Activated naive CD4-positive, alpha-beta T cell treated with Interleukin-2 at 50 U/mL for 16 hours (primary cell): ENCODE measurements around the gene TAMALIN.
A peak's percentile ranks its signal among the peaks of the same experiment; 100 is the strongest.

Source experiments
- DNase-seq: peaks from one replicate; pipeline ENCODE4 v3.0.0-alpha.2; 2020

Gene TAMALIN

DNA sequence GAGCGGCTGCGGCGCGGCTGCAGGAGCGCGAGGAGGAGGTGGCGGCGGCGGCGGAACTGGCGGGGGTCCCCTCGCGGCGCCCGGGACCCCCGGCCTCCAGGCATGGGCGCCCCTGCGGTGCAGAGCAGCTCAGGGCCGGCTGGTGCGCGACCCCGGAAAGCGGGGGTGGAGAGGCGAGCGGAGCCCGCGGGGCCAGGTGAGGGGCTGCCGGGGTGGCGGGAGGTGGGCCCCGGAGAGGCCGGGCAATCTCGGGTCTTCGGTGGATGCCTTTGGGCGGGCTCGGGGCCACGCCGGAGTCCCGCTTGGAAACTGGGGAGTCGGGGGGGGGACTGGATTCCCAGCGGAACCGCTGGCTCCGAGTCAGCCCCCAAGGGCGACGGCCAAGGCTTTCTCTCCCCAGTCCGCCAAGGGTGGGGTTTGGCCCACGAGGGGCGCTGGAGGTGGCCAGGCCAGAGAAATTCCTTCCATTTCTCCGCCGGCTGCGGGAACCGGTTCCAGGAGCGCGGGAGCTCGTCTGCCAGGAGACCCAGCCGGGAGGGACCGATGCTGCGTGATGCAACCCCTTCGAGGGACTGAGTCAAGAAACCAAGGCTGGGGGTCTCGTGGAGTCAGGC lies 30.6 kb downstream of the TAMALIN start:
- no peak for DNase-seq

DNA sequence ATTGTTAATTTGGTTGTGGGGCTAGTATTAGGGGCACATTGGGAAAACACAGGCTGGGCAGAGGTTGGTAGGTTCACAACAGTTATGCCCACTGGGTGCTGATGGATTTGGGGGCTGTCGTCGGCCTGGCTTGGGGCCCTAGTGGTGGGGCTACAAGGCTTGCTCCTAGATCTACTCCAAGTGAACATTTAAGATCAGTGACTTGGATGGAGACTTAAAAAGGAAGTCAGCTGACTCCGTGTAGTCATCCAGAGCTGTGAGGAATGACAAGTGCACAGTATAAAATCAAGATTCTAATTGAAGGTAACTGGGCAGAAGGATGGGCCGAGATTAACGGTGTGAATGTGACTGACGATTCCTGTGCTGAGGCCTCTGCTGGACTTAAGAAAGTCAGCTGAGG lies 31.7 kb downstream of the TAMALIN start:
- no peak for DNase-seq

DNA sequence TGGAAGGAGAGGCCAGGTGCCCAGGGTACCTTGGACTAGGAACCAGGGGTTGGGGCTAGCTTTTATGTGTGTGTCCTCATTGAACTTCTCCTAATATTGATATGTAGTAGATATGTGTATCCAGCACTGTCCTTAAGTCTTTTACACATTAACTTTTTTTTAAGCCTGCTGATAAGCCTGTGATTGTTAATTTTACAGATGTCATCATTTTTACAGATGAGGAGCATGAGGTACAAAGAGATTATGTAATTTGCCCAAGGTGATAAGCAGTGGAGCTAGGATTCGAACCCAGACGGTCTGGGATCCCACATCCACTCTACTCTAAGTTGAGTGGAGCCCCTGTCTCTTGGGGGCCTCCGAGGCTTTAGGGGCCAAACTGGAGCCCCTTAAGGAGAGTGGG lies 34.3 kb downstream of the TAMALIN start:
- no peak for DNase-seq

DNA sequence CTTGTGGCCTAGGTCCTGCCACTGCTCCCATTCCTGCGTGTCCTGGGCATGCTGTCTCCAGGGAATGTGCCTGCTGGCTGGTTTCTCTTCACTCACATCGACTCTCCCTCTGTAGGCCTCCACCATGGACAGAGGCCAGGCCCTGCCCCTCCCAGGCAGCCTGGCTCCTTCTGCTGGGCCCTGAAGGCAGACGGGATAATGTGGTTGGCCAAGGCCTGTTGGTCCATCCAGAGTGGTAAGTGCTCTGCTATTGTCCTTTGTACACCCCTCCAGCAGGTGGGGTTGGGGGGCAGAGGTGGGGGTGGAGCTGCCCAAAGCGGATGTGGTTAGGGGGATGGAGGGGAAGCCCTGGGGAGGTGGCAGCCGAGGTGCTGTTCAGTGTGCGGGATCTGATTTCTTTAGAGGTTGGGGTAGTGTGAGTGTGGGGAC lies 35.0 kb downstream of the TAMALIN start:
- no peak for DNase-seq

DNA sequence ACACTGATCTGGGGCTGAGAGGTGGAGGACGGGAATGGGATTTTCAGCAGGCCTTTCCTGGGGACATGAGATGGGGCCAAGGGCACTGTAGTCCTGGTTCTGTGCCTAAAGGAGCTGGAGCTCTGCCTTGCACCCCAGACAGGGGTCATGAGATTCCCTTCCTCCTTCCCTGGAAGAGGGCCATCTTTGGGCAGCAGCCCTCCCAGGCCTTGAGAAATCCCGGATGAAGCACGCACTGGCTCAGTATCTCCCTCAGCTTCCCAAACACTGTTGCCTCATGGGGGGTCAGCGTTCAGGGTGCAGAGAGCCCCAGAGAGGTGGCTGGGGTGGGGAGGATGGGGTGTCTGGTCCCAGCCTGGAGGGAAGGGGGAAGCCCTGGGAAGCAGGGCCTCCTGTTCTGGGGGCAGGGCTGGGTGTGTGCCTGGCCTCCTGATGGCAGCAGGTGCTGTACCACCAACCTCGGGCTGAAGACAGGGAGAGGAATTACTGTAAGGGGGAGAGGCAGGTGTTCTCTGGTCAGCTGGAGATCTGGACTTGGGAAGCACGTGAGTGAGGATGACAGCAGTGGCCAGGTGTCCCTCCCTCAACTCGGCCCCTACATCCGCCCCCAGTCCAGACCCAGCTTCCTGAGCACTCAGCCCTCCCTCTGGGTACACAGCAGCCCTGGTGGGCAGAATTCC lies 36.1 kb downstream of the TAMALIN start:
- DNase-seq = no peak

DNA sequence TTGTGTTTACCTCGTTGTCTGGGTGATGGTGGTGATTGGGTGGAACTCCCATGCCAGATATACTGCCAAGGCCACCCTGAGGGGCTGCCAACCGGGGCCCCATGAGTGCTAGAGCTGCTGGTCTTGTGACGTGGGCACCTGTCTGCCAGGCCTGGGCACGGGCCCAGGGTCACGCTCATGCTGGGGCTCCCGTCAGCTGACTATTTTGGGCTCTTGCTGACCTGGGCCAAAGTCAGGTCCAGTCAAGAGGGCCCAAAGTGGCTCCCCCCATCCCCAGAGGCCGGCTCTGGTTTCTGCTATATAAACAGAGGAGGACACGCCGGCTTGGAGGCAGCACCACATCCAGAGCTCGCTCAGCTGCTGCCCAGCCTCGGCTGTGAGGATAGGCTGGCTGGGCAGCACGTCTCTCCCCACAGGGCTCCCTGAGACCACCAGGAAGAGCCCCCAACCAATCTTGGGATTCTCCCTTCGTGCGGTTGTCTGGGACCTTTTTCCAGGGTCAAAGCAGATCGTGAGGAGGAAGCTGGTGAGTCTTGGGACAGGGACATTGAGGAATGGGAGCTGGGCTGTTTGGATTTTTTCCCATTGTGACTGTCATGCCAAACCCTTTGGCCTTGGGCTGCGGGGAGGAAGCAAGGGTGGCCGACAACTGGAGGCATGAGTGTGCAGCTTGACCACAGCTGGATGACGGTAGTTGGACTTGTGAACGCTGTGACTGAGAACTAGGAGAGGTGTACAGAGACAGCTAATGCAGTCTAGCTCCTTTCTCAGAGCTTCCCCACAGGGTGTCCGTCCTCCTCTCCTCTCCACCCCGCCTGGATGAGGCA lies 36.9 kb downstream of the TAMALIN start:
- no peak for DNase-seq

DNA sequence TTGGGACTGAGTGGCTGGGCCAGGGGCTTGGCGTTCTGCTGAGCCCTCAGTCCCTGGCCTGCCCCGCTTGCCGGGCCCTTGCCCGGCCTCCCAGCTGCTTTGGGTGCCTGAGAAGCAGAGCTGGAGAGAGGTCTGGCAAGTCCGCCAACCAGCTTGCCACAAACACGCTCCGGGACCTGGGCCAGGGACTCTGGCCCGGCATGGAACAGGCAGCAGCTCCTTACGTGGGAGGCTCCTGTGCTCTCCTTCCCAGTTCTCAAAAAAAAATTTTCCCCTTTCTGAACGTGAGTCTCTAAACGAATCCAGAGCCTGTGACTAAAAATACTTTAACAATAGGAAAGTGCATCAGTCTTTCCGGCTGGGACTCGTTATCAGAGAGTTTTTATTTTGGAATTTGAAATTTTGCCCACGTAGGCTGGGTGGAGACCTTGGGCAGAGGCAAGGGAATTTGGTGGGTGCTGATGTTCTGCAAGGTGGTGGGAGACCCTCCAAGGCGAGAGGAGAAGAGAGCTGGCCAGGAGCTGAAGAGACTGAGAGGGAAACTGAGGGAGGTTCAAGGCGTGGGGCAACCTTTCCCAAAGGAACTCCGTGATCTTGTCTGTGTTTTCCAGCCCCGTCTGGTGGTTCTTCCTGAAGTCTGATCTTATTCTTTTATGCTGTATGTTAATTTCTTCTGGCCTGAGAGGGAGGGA lies 37.7 kb downstream of the TAMALIN start:
- DNase-seq = no peak

DNA sequence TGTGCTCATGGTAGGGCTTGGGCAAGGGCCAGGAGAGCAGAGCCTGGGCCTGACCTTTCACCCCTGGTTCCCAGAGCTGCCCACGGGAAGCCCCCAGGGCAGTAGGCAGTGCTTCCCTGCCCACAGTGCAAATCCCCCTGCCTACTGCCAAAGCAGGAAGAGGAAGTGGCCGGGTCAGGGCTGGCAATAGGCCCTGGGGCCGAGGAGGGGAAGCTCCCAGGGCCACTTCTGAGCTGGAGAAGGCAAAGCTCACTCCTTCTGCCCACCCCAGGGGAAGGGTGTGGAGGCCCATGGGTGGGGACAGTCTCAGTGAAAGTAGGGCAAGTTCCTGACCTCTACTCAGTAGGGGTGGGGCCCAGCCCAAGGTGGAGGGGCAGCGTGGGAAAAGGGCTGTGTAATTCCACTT lies 39.1 kb downstream of the TAMALIN start:
- no peak for DNase-seq

DNA sequence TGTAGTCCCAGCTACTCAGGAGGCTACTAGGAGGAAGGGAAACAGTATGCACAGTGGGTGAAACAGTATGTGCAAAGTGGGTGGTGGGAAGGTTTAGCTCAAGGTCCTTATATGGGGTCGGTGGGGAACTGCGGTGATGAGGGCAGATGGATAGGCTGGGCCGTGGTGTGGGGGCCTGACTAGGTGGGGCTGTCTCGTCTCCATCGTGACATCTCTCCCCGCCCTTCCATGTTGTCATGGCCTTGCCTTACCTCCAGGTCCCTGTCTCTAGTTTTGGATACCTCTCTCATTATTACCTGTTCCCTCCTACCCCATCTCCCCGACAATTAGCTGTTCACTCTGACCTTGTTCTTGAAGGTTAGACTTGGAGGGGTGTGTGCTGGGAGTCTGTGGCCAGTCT lies 40.1 kb downstream of the TAMALIN start:
- no peak for DNase-seq

DNA sequence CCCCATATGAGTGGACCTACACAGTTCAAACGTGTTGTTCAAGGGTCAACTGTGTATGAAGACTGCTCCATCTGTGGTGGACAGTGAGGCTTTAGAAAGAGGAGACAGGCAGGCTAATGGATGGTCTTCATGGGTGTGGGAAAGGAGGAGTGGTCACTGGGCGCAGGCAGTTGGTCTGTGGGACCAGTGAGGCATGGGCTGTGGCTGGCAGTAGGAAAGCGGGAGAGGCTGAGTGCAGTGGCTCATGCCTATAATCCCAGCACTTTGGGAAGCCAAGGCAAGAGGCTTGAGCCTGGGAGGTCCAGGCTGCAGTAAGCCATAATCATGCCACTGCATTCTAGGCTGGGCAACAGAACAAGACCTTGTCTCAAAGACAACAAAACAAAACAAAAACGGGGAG lies 42.5 kb downstream of the TAMALIN start:
- no peak for DNase-seq

DNA sequence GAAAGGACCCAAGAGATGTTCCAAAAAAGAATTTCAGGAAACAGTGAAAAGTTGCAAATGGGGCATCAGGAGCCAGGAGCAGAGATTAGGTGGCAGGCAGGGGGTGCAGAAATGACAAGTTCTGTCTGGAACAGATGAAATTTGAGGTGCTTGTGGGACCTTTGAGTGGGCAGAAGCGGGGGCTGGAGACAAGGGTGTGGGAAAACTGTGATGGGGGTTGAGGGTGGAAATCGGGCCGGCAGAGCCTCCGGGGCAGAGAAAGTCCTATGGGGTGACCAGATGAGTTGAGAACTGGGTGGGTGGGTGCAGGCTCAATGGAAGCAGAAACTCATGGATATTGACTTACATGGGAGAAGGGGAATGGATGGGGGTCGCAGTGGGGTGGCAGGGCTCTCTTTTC lies 42.9 kb downstream of the TAMALIN start:
- no peak for DNase-seq

DNA sequence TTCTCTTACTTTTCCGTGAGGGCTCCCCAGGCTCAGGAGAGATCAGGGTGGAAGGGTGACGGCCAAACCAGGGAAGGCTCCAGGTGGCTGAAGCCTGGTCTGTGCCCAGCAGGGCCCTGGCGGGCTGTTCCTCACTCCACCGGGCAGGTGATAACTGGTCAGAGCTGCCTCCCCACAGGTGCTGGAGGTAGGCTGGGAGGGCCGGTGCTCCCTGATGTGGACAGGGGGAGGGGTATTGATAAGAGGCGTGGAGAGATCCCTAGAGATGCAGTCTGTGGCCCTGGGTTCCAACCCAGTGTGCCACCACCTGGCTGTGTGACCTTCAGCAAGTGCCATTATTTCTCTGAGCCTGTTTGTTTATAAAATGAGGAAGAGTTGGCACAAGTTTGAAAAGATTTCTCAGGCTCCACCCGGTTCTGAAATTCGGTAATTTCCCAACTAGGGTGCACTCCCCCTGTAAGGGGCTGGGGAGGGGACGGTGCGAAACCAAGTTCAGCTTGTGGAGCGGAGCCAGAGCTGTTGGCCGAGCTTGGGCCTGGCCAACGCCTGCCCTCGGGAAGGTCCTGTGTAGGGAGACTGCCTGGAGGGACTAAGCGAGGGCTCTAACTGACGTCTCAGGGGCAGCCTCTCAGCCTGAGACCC lies 43.5 kb downstream of the TAMALIN start:
- no peak for DNase-seq

DNA sequence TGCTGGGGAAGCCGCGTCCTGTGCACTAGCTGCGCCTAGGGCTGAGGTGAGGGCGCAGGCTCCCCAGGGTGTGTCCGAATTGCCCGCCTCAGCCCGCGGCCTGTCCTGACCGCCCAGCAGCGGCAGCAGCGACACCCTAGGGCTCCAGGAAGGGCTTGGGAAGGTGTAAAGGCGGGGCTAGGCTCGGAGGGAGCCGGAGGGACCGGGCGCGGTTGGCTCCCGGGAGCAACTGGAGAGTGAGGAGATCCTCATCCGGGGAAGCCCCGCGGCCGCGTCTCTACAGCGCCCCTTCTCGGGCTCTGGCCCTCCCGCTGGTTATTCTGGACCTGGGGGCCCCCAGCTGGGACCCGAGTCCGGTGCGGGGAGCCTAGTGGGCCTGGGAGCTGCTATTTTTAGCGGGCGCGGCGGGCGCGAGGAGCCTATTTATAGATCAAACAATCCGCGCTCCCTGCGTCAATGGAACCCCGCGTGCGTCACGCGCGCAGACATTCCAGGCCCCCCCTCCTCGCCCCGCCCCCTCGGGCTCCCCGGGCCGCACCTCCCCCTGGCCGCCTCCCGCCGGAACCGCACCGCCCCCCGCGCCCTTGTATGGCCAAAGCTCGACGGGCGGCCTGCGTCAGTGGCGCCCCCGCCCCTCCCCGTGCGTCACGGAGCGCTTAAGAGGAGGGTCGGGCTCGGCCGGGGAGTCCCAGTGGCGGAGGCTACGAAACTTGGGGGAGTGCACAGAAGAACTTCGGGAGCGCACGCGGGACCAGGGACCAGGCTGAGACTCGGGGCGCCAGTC lies 44.2 kb downstream of the TAMALIN start, which contains the start of gene NR4A1:
NR4A1 (plus strand) TSS at position 685 of the 784 bp plus-strand sequence. CDS start 2,887 bp downstream, outside the sequence.
- DNase-seq = peak; percentile 98

DNA sequence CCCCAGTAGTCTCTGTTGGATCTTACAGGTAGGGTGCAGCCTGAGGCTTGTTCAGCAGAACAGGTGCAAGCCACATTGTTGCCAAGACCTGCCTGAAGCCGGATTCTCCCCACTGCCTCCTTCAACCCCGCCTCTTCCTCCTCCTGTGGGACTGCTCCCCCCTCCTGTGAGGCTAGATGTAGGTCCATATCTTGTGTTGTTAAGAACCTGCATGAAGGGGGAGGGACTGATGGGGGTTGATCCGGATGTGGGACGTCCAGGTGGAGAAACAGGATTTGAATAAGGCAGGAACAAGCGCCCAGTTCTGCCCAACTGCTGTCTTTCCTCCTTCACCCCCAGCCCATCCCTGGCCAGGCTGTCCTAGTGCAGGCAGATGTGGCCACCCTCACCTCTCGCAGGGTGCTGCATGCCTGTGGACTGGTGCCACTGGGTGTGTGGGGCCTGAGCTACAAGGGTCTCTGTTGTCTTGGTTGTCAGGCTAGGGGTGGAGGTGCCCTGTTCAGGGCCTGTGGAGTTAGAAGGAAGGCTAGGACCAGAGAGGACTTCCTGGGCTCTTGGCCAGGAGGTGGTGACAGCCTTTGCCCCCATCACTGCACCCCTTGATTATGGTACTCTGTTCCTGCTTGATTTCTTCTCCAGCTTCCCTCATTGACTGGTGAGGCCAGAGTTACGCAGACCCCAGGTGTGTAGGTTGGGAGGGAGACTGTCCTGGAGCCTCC lies 45.9 kb downstream of the TAMALIN start:
- peak; percentile 22 for DNase-seq

DNA sequence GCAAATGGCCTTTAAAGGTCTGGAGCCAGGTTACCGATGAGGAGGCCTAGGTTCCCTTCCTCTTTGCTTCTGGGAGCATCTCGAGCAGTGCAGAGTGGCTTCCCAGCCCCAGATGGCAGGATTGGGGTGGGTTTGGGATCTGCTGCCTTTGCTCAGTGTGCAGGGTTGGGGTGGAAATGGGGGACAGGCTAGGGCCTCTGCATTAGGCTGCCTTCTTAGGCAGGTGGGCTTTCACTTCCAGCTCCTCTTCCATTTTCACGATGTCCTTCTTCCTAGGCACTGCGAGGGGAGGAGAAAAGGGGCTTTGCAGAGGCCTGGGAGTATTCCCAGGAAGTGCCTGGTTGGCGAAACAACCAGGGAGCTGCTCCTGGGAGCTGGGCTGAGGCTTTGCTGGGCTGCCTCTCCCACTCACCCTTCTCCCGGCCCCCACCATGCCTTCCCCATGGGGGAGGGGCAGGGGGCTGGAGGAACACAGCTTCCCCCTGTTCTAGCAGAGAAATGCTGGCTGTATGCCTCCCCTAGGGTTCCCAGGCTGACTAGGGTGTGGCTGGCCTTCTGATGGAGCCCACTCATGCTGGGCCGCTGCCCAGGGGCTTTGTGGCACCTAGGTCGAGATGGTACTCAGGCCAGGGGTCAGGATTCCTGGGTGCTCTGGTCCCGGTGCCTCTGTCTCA lies 46.9 kb downstream of the TAMALIN start:
- DNase-seq = no peak

DNA sequence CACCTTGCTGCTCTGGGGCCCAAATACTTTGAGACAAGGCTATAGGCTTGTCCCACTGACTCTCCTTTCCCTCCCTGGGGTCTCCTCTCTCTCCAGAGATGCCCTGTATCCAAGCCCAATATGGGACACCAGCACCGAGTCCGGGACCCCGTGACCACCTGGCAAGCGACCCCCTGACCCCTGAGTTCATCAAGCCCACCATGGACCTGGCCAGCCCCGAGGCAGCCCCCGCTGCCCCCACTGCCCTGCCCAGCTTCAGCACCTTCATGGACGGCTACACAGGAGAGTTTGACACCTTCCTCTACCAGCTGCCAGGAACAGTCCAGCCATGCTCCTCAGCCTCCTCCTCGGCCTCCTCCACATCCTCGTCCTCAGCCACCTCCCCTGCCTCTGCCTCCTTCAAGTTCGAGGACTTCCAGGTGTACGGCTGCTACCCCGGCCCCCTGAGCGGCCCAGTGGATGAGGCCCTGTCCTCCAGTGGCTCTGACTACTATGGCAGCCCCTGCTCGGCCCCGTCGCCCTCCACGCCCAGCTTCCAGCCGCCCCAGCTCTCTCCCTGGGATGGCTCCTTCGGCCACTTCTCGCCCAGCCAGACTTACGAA lies 47.6 kb downstream of the TAMALIN start:
- DNase-seq = no peak

DNA sequence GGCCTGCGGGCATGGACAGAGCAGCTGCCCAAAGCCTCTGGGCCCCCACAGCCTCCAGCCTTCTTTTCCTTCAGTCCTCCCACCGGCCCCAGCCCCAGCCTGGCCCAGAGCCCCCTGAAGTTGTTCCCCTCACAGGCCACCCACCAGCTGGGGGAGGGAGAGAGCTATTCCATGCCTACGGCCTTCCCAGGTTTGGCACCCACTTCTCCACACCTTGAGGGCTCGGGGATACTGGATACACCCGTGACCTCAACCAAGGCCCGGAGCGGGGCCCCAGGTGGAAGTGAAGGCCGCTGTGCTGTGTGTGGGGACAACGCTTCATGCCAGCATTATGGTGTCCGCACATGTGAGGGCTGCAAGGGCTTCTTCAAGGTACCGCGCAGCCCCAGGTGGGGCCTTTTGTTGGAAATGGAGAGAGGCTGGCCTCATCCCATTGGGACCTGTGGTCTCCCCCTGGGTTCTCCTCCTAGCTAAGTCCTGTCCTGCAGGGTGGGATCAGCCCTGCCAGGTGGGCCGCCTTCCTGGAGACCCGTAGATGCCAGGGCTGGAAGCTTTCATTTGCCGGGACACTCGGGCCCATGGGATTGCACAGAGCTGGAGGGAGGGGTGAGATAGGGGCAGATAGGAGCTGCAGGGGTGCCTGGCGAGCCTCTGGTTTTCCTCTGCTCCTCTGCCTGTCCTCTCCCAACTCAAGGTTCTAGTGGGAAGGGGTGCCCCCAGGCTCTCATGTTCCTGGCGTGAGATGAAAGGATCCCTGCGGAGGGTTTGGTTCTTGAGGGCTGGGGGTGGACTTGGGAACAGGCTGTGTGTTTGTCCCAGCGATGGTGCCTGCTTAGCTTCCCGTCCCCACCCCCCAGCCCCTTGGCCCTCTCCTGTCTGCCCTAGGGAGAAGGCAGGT lies 48.3 kb downstream of the TAMALIN start:
- no peak for DNase-seq

DNA sequence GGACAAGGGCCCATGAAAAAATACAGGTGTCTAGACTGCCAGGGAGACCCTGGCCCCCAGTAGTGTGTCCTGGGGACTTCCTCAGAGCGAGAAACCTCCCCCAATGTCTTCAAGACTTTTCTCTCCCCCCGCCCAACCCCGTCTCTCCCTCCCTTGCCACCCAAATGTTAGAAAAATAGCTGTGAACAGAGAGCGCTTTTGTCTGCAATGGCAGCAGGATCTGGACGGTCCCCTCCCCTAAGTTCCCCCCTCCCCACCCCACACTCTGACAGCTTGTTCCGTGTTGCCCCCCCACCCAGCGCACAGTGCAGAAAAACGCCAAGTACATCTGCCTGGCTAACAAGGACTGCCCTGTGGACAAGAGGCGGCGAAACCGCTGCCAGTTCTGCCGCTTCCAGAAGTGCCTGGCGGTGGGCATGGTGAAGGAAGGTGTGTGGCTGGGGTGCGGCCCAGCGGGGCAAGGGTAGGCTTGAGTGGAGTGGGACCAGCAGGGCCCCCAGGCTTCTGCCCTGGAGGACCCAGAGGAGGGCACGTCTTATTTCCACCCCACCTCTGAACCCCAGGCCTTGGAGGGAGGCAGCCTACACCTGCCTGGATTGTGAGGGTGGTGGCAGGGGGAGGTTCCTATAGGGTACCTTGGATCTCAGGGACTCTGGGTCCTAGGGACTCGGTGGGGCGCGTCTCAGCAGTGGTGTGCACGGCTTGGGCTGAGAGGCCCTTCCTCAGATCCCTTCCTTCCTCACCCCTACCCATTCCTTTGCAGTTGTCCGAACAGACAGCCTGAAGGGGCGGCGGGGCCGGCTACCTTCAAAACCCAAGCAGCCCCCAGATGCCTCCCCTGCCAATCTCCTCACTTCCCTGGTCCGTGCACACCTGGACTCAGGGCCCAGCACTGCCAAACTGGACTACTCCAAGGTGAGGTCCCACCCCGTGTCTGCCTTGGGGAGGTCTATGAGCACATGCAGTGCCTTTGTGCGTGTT lies 49.3 kb downstream of the TAMALIN start:
- no peak for DNase-seq
